ENCODE data around the gene ADAMTSL1. TPM values are rescaled to one million over a fixed set of nuclear protein-coding genes. Genes with fewer than 3 reads are reported as not detected.

ADAMTSL1 gene
- total RNA-seq, 3 donors from 2014 or later: 3.6 to 7.5 (median 4.2) TPM

- H3K36me3 ChIP-seq: no peaks in the 10 kb centered on the region
- no peak for DNase-seq (ENCODE audit: low spot score in 2 of 2)
- H3K9me3 ChIP-seq: peaks cover 1 to 3% of the 10 kb centered on the region in 2 donors
- H3K27ac ChIP-seq: no peak overlapping the region
- TF ChIP-seq POLR2A (IDR thresholded peaks at IDR 0.05) (no peak), CTCF (IDR thresholded peaks at IDR 0.05) (no peak), POLR2AphosphoS5 (IDR thresholded peaks at IDR 0.05) (no peak)
- intact Hi-C loops (cut with DNase I; ENCODE audit: low total_unique reads): no loop called here
- H3K4me1 ChIP-seq: no peaks in the 10 kb centered on the region
- H3K27me3 ChIP-seq: no peaks in the 10 kb centered on the region
- no peak overlapping the region for H3K4me3 ChIP-seq
Measured at GRCh38 chr9:18585996-18586395, 112.0 kb downstream of the ADAMTSL1 start.

GRCh38 chr9:18588002-18588401 is 114.0 kb downstream of the ADAMTSL1 start:
- Histone ChIP-seq H3K27me3 (no peaks in the 10 kb centered on the region), H3K4me3 (no peak overlapping the region), H3K4me1 (no peaks in the 10 kb centered on the region), H3K27ac (no peak overlapping the region), H3K9me3 (peaks cover 13 to 18% of the 10 kb centered on the region in 2 donors), H3K36me3 (no peaks in the 10 kb centered on the region)
- no peak for DNase-seq (ENCODE audit: low spot score in 2 of 2)
- intact Hi-C loops (cut with DNase I; ENCODE audit: low total_unique reads): no loop called here
- TF ChIP-seq POLR2A (IDR thresholded peaks at IDR 0.05) (no peak), CTCF (IDR thresholded peaks at IDR 0.05) (no peak), POLR2AphosphoS5 (IDR thresholded peaks at IDR 0.05) (no peak)

- Histone ChIP-seq H3K36me3 (no peaks in the 10 kb centered on the region), H3K4me1 (no peaks in the 10 kb centered on the region), H3K27ac (no peak overlapping the region), H3K9me3 (peaks cover 13 to 18% of the 10 kb centered on the region in 2 donors), H3K27me3 (no peaks in the 10 kb centered on the region), H3K4me3 (no peak overlapping the region)
- intact Hi-C loops (cut with DNase I; ENCODE audit: low total_unique reads): no loop called here
- no peak for TF ChIP-seq POLR2A (IDR thresholded peaks at IDR 0.05)
- no peak for TF ChIP-seq POLR2AphosphoS5 (IDR thresholded peaks at IDR 0.05)
- TF ChIP-seq CTCF (IDR thresholded peaks at IDR 0.05): no peak
- no peak for DNase-seq (ENCODE audit: low spot score in 2 of 2)
Measured at GRCh38 chr9:18591261-18591660, 117.3 kb downstream of the ADAMTSL1 start.

GRCh38 chr9:18594837-18595236 is 120.9 kb downstream of the ADAMTSL1 start:
- Histone ChIP-seq H3K36me3 (no peaks in the 10 kb centered on the region), H3K27me3 (no peaks in the 10 kb centered on the region), H3K4me3 (no peak overlapping the region), H3K27ac (no peak overlapping the region), H3K9me3 (peaks cover 13 to 18% of the 10 kb centered on the region in 2 donors), H3K4me1 (no peaks in the 10 kb centered on the region)
- no peak for DNase-seq (ENCODE audit: low spot score in 2 of 2)
- intact Hi-C loops (cut with DNase I; ENCODE audit: low total_unique reads): no loop called here
- no peak for TF ChIP-seq POLR2A (IDR thresholded peaks at IDR 0.05)
- TF ChIP-seq CTCF (IDR thresholded peaks at IDR 0.05): no peak
- no peak for TF ChIP-seq POLR2AphosphoS5 (IDR thresholded peaks at IDR 0.05)

GRCh38 chr9:18595597-18595996 is 121.6 kb downstream of the ADAMTSL1 start:
- H3K27ac ChIP-seq: no peak overlapping the region
- intact Hi-C loops (cut with DNase I; ENCODE audit: low total_unique reads): no loop called here
- peaks cover 13 to 18% of the 10 kb centered on the region in 2 donors for H3K9me3 ChIP-seq
- TF ChIP-seq POLR2AphosphoS5 (IDR thresholded peaks at IDR 0.05) (no peak), CTCF (IDR thresholded peaks at IDR 0.05) (no peak), POLR2A (IDR thresholded peaks at IDR 0.05) (no peak)
- H3K36me3 ChIP-seq: no peaks in the 10 kb centered on the region
- no peaks in the 10 kb centered on the region for H3K4me1 ChIP-seq
- H3K4me3 ChIP-seq: no peak overlapping the region
- no peaks in the 10 kb centered on the region for H3K27me3 ChIP-seq
- DNase-seq (ENCODE audit: low spot score in 2 of 2): no peak
